ENCODE data around the gene KAT2B.

KAT2B gene

GRCh38 chr3:20066850-20067617 lies 26.8 kb downstream of the KAT2B start:
- no peak for DNase-seq

GRCh38 chr3:20068512-20069177 lies 28.4 kb downstream of the KAT2B start:
- no peak for DNase-seq

- DNase-seq = no peak
These were observed 28.9 kb downstream of the KAT2B start for GRCh38 chr3:20069178-20069532.

- DNase-seq = no peak
These were observed 30.9 kb downstream of the KAT2B start for GRCh38 chr3:20071175-20071574.

GRCh38 chr3:20072422-20072821 lies 32.2 kb downstream of the KAT2B start:
- DNase-seq = no peak

- DNase-seq = no peak
These were observed 32.8 kb downstream of the KAT2B start for GRCh38 chr3:20073068-20073467.

- no peak for DNase-seq
These were observed 33.4 kb downstream of the KAT2B start for GRCh38 chr3:20073683-20074082.

GRCh38 chr3:20074226-20075063 lies 34.2 kb downstream of the KAT2B start:
- DNase-seq = peak; percentile 48

- DNase-seq = no peak
These were observed 35.0 kb downstream of the KAT2B start for GRCh38 chr3:20075197-20075596.

- no peak for DNase-seq
These were observed 36.2 kb downstream of the KAT2B start for GRCh38 chr3:20076296-20076997.

GRCh38 chr3:20077068-20077467 lies 36.8 kb downstream of the KAT2B start:
- no peak for DNase-seq

- no peak for DNase-seq
These were observed 38.0 kb downstream of the KAT2B start for GRCh38 chr3:20078194-20078714.

- DNase-seq = no peak
These were observed 39.4 kb downstream of the KAT2B start for GRCh38 chr3:20079621-20080020.

- DNase-seq = no peak
These were observed 40.8 kb downstream of the KAT2B start for GRCh38 chr3:20080956-20081554.

- DNase-seq = no peak
These were observed 43.0 kb downstream of the KAT2B start for GRCh38 chr3:20083253-20083652.

- DNase-seq = no peak
These were observed 43.7 kb downstream of the KAT2B start for GRCh38 chr3:20083953-20084352.

- no peak for DNase-seq
These were observed 51.2 kb downstream of the KAT2B start for GRCh38 chr3:20091331-20092047.

- DNase-seq = no peak
These were observed 55.2 kb downstream of the KAT2B start for GRCh38 chr3:20095470-20095869.

- DNase-seq = no peak
These were observed 56.0 kb downstream of the KAT2B start for GRCh38 chr3:20096135-20096685.

GRCh38 chr3:20097015-20097414 lies 56.8 kb downstream of the KAT2B start:
- DNase-seq = no peak

- DNase-seq = no peak
These were observed 58.8 kb downstream of the KAT2B start for GRCh38 chr3:20099060-20099459.

Measured in fibroblast of skin of scalp (primary cell).